CD4-positive, alpha-beta T cell (primary cell): Measurements from ENCODE around the gene PCYOX1L. TPM values are rescaled to one million over a fixed set of nuclear protein-coding genes. Genes with fewer than 3 reads are reported as not detected.

Source experiments
- ATAC-seq: fragments of 200-7000 bp; cut with Tn5 transposase; one replicate; pipeline ENCODE4 v1.10.0; 2022; ENCODE audit warnings: mild to moderate bottlenecking; ENCODE audit not compliant: poor library complexity
- CTCF ChIA-PET: fragments of 350-600 bp; sonication (Branson Sonifier 250); formaldehyde crosslinking; loops from one replicate; lab custom pipeline; 2021; ENCODE audit warnings: antibody characterized with exemption, inconsistent platforms; lab: Charles Lee
- POLR2A ChIA-PET: fragments of 350-600 bp; sonication (Branson Sonifier 250); formaldehyde crosslinking; loops from one replicate; lab custom pipeline; 2021; ENCODE audit warnings: antibody characterized with exemption, inconsistent platforms; lab: Charles Lee
- DNase-seq, 14 experiments: peaks; one replicate each; pipeline ENCODE4 v3.0.0-alpha.2; 2013 to 2020; ENCODE audit warnings: mixed read lengths in 2 of 14
- H3K27ac ChIP-seq, 2 donors: one replicate each; pipeline versions ENCODE4 v1.5.1 to v1.7.0; 2013; ENCODE audit warnings: low read length in 2 of 2, low read depth in 1 of 2, mild to moderate bottlenecking in 1 of 2
- H3K27me3 ChIP-seq, 2 experiments: 1 replicate in 1 of 2; 2 replicates in 1 of 2; pipeline versions ENCODE4 v1.6.1 to v1.7.0; 2013; ENCODE audit warnings: low read length in 2 of 2, control low read depth in 1 of 2, mild to moderate bottlenecking in 1 of 2, moderate library complexity in 1 of 2; ENCODE audit not compliant: insufficient read depth in 2 of 2, control insufficient read depth in 1 of 2
- H3K36me3 ChIP-seq: one replicate; pipeline ENCODE4 v1.6.1; 2013; ENCODE audit warnings: low read length, control low read depth; ENCODE audit not compliant: insufficient read depth
- H3K4me1 ChIP-seq: one replicate; pipeline ENCODE4 v1.6.1; 2013; ENCODE audit warnings: low read length, control low read depth; ENCODE audit not compliant: insufficient read depth
- H3K4me3 ChIP-seq: one replicate; pipeline ENCODE4 v1.5.1; 2013; ENCODE audit warnings: mild to moderate bottlenecking, low read length, moderate library complexity
- H3K9me3 ChIP-seq, 2 experiments: 1 replicate in 1 of 2; 2 replicates in 1 of 2; pipeline versions ENCODE4 v1.6.1 to v1.7.0; 2013; ENCODE audit warnings: low read length in 2 of 2, mild to moderate bottlenecking in 2 of 2, control low read depth in 1 of 2, moderate library complexity in 1 of 2; ENCODE audit not compliant: control insufficient read depth in 1 of 2, insufficient read depth in 1 of 2
- H3K27ac Mint-ChIP-seq: one replicate; pipeline ENCODE4 v1.8.0; 2020; ENCODE audit warnings: mixed read lengths
- H3K27me3 Mint-ChIP-seq: one replicate; pipeline ENCODE4 v1.8.0; 2021; ENCODE audit warnings: mixed read lengths
- H3K36me3 Mint-ChIP-seq: one replicate; pipeline ENCODE4 v1.8.0; 2021; ENCODE audit warnings: low read depth, mixed read lengths
- H3K4me1 Mint-ChIP-seq: one replicate; pipeline ENCODE4 v1.8.0; 2021; ENCODE audit warnings: low read depth, mixed read lengths
- H3K4me3 Mint-ChIP-seq: one replicate; pipeline ENCODE4 v1.8.0; 2020; ENCODE audit warnings: mild to moderate bottlenecking, mixed read lengths
- H3K9me3 Mint-ChIP-seq: one replicate; pipeline ENCODE4 v1.8.0; 2020; ENCODE audit warnings: mixed read lengths
- intact Hi-C, 2 experiments: fragments of 100-400 bp; cut with DNase I in 1 of 2; cut with micrococcal nuclease in 1 of 2; formaldehyde crosslinking; loops; one replicate each; pipeline versions ENCODE4 v1.15.1 to v1.9.0; 2023 to 2025; cut with DNase I, micrococcal nuclease
- total RNA-seq, 174 experiments: library from RNA in 2 of 174; stranded (reverse) in 2 of 174; gene quantifications; one replicate each; pipeline ENCODE4 v1.2.3 and lab custom pipeline; 2021 to 2026
- TF ChIP-seq, protein P1 (sequence below): fragments of 200-600 bp; IDR thresholded peaks from one replicate; pipeline ENCODE4 v1.8.0; 2022; ENCODE audit warnings: antibody characterized with exemption, mild to moderate bottlenecking

The PCYOX1L gene
- total RNA-seq, 2 experiments from 2014 or later, result 22.9 to 24.8 TPM

DNA sequence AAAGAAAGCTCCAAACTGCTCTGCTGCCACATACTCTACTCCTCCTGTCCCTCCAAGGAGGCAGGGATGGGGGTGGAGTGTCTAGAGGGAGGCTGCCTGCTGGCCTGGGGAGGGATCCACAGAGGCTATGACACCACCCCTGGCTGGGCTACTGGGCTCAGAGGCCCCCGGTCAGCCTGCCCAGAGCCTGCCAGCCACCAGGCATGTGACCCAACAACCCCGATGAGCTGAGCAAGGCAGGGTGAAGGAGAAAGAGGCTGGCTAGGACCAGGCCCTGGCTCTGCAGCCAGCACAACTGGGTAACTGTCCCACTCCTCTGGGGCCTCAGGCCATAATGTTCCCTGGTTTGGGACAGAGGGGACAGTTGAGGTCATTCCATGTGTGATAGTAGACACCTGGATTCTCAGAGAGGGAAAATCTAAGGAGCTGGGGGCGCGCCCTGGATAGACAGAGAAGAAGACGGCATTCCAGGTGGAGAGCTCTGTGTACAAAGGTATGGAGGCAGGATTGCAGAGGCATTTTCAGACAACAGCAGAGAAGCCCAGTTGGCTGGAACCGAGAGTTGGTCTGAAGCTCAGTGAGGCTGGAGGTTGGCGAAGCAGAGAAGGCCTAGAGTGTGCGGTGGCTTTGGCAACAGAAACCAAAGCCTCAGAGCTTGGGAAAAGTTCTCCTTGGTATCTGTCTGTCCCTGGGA is 55.1 kb downstream of the PCYOX1L start:
- no peaks in the 10 kb centered on the region for H3K4me1 ChIP-seq
- Mint-ChIP-seq H3K4me1 (no peaks in the 10 kb centered on the region), H3K27me3 (no peaks in the 10 kb centered on the region), H3K9me3 (no peaks in the 10 kb centered on the region), H3K36me3 (no peaks in the 10 kb centered on the region), H3K4me3 (no peak overlapping the region), H3K27ac (no peak overlapping the region)
- intact Hi-C loops, result no loop called here
- TF ChIP-seq, protein P1, sequence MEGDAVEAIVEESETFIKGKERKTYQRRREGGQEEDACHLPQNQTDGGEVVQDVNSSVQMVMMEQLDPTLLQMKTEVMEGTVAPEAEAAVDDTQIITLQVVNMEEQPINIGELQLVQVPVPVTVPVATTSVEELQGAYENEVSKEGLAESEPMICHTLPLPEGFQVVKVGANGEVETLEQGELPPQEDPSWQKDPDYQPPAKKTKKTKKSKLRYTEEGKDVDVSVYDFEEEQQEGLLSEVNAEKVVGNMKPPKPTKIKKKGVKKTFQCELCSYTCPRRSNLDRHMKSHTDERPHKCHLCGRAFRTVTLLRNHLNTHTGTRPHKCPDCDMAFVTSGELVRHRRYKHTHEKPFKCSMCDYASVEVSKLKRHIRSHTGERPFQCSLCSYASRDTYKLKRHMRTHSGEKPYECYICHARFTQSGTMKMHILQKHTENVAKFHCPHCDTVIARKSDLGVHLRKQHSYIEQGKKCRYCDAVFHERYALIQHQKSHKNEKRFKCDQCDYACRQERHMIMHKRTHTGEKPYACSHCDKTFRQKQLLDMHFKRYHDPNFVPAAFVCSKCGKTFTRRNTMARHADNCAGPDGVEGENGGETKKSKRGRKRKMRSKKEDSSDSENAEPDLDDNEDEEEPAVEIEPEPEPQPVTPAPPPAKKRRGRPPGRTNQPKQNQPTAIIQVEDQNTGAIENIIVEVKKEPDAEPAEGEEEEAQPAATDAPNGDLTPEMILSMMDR, result no peak
- ChIA-PET POLR2A (no interaction called here), CTCF (no interaction called here)
- H3K4me3 ChIP-seq, result no peak overlapping the region
- no peak overlapping the region for H3K27ac ChIP-seq
- no peaks in the 10 kb centered on the region for H3K9me3 ChIP-seq
- ATAC-seq, result no peak
- DNase-seq, result no peak
- H3K27me3 ChIP-seq, result no peaks in the 10 kb centered on the region
- H3K36me3 ChIP-seq, result no peaks in the 10 kb centered on the region

DNA sequence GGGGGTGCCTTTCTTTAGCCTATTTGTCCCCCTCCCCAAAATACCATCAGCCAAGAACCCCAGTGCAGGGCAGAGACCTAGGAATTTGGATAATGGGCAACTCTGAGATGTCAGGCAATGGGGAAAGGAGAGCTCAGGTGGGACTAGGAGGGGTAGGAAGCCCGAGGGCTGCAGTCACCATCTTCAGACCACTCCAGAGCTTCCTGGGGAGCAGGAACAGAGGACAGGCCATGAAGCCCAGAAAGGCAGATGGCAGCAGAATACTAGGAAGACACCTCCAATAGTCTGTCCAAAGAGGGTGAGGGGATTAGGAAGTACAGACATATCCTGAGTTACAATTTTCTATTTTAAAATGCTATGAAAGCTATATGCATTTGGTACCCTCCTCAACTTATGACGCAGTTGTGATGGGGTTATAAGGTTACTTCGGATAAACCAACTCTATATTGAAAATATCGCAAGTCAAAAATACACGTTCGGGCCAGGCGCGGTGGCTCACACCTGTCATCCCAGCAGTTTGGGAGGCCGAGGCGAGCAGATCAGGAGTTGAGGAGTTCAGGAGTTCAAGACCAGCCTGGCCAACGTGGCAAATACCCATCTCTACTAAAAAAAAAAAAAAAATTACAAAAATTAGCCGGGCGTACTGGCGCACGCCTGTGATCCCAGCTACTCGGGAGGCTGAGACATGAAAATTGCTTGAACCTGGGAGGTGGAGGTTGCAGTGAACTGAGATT is 55.8 kb downstream of the PCYOX1L start:
- no peaks in the 10 kb centered on the region for H3K4me1 Mint-ChIP-seq
- H3K27ac ChIP-seq, result no peak overlapping the region
- intact Hi-C loops, result no loop called here
- TF ChIP-seq, protein P1, result no peak
- no peak overlapping the region for H3K4me3 Mint-ChIP-seq
- no peaks in the 10 kb centered on the region for H3K36me3 ChIP-seq
- H3K27me3 ChIP-seq, result no peaks in the 10 kb centered on the region
- H3K4me1 ChIP-seq, result no peaks in the 10 kb centered on the region
- ChIA-PET POLR2A (no interaction called here), CTCF (no interaction called here)
- no peak overlapping the region for H3K27ac Mint-ChIP-seq
- no peaks in the 10 kb centered on the region for H3K36me3 Mint-ChIP-seq
- no peak overlapping the region for H3K4me3 ChIP-seq
- H3K9me3 Mint-ChIP-seq, result no peaks in the 10 kb centered on the region
- DNase-seq, result no peak
- ATAC-seq, result no peak
- H3K9me3 ChIP-seq, result no peaks in the 10 kb centered on the region
- H3K27me3 Mint-ChIP-seq, result no peaks in the 10 kb centered on the region

DNA sequence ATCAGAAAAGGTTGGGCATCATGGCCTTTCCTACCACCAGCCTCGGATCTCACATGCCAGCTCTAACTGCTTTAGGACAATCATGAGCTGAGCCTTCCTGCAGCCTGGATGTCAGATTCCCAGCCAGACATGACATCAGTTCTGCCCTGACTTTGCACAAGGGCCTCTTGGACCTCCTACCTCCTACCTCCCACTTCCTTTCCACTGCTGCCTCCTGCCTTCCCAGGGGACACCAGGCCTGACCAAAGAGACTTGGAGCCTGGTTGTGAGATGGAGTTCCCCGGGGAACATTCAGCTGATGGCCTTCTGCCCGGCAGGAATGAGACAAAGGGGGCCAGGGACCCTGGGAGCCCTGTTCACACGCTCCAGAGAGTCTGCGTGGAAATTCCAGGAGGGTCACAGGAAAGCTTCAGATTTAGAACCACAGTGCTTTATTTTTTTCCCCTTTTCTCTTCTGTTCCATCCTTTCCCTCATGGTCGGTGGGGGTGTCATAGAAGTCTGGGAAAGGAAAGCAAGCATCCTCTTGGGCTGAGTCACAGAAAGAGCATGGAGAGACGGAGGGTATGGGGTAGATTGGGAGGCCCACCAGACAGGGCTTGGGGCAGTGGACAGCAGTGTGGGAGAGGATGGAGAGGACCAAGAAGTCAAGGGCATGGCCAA is 56.7 kb downstream of the PCYOX1L start:
- no peak overlapping the region for H3K27ac Mint-ChIP-seq
- ATAC-seq (no peak), DNase-seq (no peak)
- Histone ChIP-seq H3K27ac (no peak overlapping the region), H3K4me3 (no peak overlapping the region), H3K36me3 (no peaks in the 10 kb centered on the region), H3K27me3 (no peaks in the 10 kb centered on the region), H3K9me3 (no peaks in the 10 kb centered on the region), H3K4me1 (no peaks in the 10 kb centered on the region)
- no peaks in the 10 kb centered on the region for H3K4me1 Mint-ChIP-seq
- POLR2A ChIA-PET, result no interaction called here
- H3K4me3 Mint-ChIP-seq, result no peak overlapping the region
- intact Hi-C loops, result no loop called here
- H3K27me3 Mint-ChIP-seq, result no peaks in the 10 kb centered on the region
- CTCF ChIA-PET, result no interaction called here
- H3K36me3 Mint-ChIP-seq, result no peaks in the 10 kb centered on the region
- H3K9me3 Mint-ChIP-seq, result no peaks in the 10 kb centered on the region
- TF ChIP-seq, protein P1, result no peak
